HEK293 (cell line): ENCODE measurements around the gene NLGN3.

Experiments used
- CTCF ChIA-PET: fragments of 350-600 bp; formaldehyde crosslinking; extraction: SDS; loops from one replicate; lab custom pipeline; 2021; ENCODE audit warnings: antibody characterized with exemption; lab: Yijun Ruan, JAX
- POLR2A ChIA-PET: fragments of 300-600 bp; formaldehyde crosslinking; extraction: SDS; loops from one replicate; lab custom pipeline; 2020; ENCODE audit warnings: antibody characterized with exemption, inconsistent platforms; lab: Yijun Ruan, JAX
- H3K27ac ChIP-seq: fragments of 200-500 bp; sonication (Bioruptor generic); 2 replicates; pipeline ENCODE4 v1.5.1; 2014; ENCODE audit warnings: low read depth, low read length, control low read depth, inconsistent platforms; ENCODE audit errors: extremely low read depth
- H3K36me3 ChIP-seq, 2 experiments: fragments of 200-500 bp in 1 of 2; sonication (Bioruptor generic) in 1 of 2; 1 replicate in 1 of 2; 2 replicates in 1 of 2; pipeline ENCODE4 v1.5.1; 2014 to 2017; ENCODE audit warnings: inconsistent platforms in 2 of 2, low read length in 2 of 2; ENCODE audit not compliant: control insufficient read depth in 2 of 2, insufficient read depth in 1 of 2
- H3K4me1 ChIP-seq: fragments of 200-500 bp; sonication (Bioruptor generic); 2 replicates; pipeline ENCODE4 v1.5.1; 2014; ENCODE audit warnings: mild to moderate bottlenecking, low read length, inconsistent platforms; ENCODE audit not compliant: control insufficient read depth, insufficient read depth
- H3K4me3 ChIP-seq: 2 replicates; pipeline ENCODE4 v1.5.1; 2011; ENCODE audit warnings: low read depth, mild to moderate bottlenecking, control low read depth, low read length, moderate library complexity
- H3K9me3 ChIP-seq: fragments of 200-500 bp; sonication (Bioruptor generic); 2 replicates; pipeline ENCODE4 v1.5.1; 2014; ENCODE audit warnings: low read depth, low read length, inconsistent platforms; ENCODE audit not compliant: control insufficient read depth, insufficient read depth
- KLF10 ChIP-seq: fragments of 450-650 bp; IDR thresholded peaks from 2 replicates; pipeline ENCODE4 v1.5.1; 2018; ENCODE audit warnings: missing biosample characterization, mild to moderate bottlenecking, missing genetic modification characterization
- KLF7 ChIP-seq: fragments of 450-650 bp; formaldehyde crosslinking; IDR thresholded peaks from 2 replicates; pipeline ENCODE4 v1.5.1; 2016; ENCODE audit warnings: missing biosample characterization, missing genetic modification characterization, borderline replicate concordance
- WT1 ChIP-seq: fragments of 450-650 bp; formaldehyde crosslinking; IDR thresholded peaks from 2 replicates; pipeline ENCODE4 v1.5.1; 2016; ENCODE audit warnings: missing biosample characterization, missing genetic modification characterization
- YY2 ChIP-seq: fragments of 450-650 bp; formaldehyde crosslinking; IDR thresholded peaks from 2 replicates; pipeline ENCODE4 v1.5.1; 2016; ENCODE audit warnings: missing biosample characterization, missing genetic modification characterization
- ZNF311 ChIP-seq: fragments of 450-650 bp; formaldehyde crosslinking; IDR thresholded peaks from 2 replicates; pipeline ENCODE4 v1.5.1; 2017; ENCODE audit warnings: missing biosample characterization, missing genetic modification characterization, borderline replicate concordance
- ZNF37A ChIP-seq: fragments of 450-650 bp; IDR thresholded peaks from 2 replicates; pipeline ENCODE4 v1.5.1; 2018; ENCODE audit warnings: missing biosample characterization, missing genetic modification characterization
- ZNF404 ChIP-seq: fragments of 450-650 bp; formaldehyde crosslinking; IDR thresholded peaks from 2 replicates; pipeline ENCODE4 v1.5.1; 2017; ENCODE audit warnings: missing biosample characterization, missing genetic modification characterization
- ZNF416 ChIP-seq: fragments of 450-650 bp; formaldehyde crosslinking; IDR thresholded peaks from 2 replicates; pipeline ENCODE4 v1.5.1; 2016; ENCODE audit warnings: missing biosample characterization, missing genetic modification characterization
- ZNF473 ChIP-seq: fragments of 450-650 bp; formaldehyde crosslinking; IDR thresholded peaks from 2 replicates; pipeline ENCODE4 v1.5.1; 2017; ENCODE audit warnings: missing biosample characterization, missing genetic modification characterization
- ZNF560 ChIP-seq: fragments of 450-650 bp; formaldehyde crosslinking; IDR thresholded peaks from 2 replicates; pipeline ENCODE4 v1.5.1; 2017; ENCODE audit warnings: missing biosample characterization, missing genetic modification characterization, borderline replicate concordance
- ZNF776 ChIP-seq: fragments of 450-650 bp; formaldehyde crosslinking; IDR thresholded peaks from 2 replicates; pipeline ENCODE4 v1.5.0; 2017; ENCODE audit warnings: missing biosample characterization, missing genetic modification characterization, borderline replicate concordance
- TF ChIP-seq, protein P1 (sequence below): fragments of 450-650 bp; formaldehyde crosslinking; IDR thresholded peaks from 2 replicates; pipeline ENCODE4 v1.5.1; 2016; ENCODE audit warnings: missing biosample characterization, missing genetic modification characterization
- TF ChIP-seq, protein P2 (sequence below): fragments of 450-650 bp; formaldehyde crosslinking; IDR thresholded peaks from 2 replicates; pipeline ENCODE4 v1.5.1; 2016; ENCODE audit warnings: missing biosample characterization, missing genetic modification characterization
- TF ChIP-seq, protein P3 (sequence below): fragments of 450-650 bp; formaldehyde crosslinking; IDR thresholded peaks from 2 replicates; pipeline ENCODE4 v1.5.1; 2016; ENCODE audit warnings: missing biosample characterization, missing genetic modification characterization
- TF ChIP-seq, protein P4 (sequence below): fragments of 450-650 bp; formaldehyde crosslinking; IDR thresholded peaks from 2 replicates; pipeline ENCODE4 v1.5.1; 2016; ENCODE audit warnings: missing biosample characterization, missing genetic modification characterization

The NLGN3 gene

DNA sequence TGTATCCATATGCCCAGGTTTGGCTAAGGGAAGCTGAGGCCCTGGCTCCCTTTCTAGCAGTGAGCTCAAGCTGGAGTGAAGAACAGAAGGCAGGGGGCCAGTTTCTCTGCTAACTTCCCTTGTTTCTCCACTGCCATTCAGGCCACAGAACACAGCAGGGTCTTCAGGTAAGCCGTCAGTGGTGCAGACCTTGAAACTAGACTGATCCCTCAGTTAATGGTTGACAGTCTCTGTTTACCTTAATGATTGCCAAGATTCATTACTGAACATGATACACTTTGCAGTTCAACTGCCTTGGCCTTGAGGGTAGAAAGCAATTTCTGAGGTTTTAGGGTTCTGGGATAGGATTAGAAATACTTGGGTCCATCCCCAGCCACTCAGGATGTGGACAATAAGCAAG lies 69.5 kb downstream of the NLGN3 start:
- no peaks in the 10 kb centered on the region for H3K9me3 ChIP-seq
- ChIA-PET CTCF (interaction anchor here (0.6 kb wide), 1 partner anchor 11 kb away, joined by 3 read pairs; no protein-coding TSS in a partner anchor), POLR2A (no interaction called here)
- no peaks in the 10 kb centered on the region for H3K36me3 ChIP-seq
- no peak overlapping the region for H3K4me3 ChIP-seq
- H3K27ac ChIP-seq = no peak overlapping the region
- TF ChIP-seq ZNF311 (tag by site-specific recombination) (no peak), ZNF776 (no peak)
- H3K4me1 ChIP-seq = no peaks in the 10 kb centered on the region

DNA sequence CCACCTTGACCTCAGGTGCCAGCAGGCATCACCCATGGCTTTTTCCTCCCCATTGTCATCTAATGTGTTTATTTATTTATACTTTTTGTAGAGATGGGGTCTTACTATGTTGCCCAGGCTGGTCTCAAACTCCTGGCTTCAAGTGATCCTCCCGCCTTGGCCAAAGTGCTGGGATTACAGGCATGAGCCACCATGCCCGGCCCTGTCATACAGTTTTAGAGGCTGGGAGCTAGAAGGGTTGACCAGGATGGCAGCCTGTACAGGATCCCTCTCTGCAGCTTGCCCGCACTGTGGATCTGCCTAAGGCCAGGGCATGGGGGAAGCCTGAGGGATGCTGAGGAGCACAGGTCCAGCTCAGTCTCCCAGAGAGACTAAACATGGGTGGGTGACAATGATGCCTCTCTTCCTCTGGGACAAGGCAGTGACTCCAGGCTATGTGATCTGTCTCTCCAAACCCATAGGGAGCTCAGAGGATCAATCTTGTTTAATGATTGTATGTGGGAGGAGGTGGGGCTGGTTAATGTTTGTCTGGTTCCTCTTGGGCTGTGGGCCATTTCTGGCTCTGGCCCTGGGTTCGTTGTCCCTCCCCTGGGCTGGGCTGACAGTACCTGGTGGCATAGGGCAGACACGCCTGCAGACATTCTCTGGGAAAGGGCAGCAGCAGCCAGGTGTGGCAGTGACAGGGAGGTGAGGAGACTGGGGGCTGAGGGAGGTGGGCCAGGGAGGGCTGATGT lies 70.1 kb downstream of the NLGN3 start:
- TF ChIP-seq, protein P1, sequence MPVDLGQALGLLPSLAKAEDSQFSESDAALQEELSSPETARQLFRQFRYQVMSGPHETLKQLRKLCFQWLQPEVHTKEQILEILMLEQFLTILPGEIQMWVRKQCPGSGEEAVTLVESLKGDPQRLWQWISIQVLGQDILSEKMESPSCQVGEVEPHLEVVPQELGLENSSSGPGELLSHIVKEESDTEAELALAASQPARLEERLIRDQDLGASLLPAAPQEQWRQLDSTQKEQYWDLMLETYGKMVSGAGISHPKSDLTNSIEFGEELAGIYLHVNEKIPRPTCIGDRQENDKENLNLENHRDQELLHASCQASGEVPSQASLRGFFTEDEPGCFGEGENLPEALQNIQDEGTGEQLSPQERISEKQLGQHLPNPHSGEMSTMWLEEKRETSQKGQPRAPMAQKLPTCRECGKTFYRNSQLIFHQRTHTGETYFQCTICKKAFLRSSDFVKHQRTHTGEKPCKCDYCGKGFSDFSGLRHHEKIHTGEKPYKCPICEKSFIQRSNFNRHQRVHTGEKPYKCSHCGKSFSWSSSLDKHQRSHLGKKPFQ (tag by site-specific recombination) = no peak
- no peak for TF ChIP-seq ZNF473 (tag by site-specific recombination)
- TF ChIP-seq WT1 (tag by site-specific recombination) = no peak
- TF ChIP-seq, protein P2, sequence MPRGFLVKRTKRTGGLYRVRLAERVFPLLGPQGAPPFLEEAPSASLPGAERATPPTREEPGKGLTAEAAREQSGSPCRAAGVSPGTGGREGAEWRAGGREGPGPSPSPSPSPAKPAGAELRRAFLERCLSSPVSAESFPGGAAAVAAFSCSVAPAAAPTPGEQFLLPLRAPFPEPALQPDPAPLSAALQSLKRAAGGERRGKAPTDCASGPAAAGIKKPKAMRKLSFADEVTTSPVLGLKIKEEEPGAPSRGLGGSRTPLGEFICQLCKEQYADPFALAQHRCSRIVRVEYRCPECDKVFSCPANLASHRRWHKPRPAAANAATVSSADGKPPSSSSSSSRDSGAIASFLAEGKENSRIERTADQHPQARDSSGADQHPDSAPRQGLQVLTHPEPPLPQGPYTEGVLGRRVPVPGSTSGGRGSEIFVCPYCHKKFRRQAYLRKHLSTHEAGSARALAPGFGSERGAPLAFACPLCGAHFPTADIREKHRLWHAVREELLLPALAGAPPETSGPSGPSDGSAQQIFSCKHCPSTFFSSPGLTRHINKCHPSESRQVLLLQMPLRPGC = no peak
- TF ChIP-seq ZNF404 = no peak
- no peak for TF ChIP-seq ZNF416 (tag by site-specific recombination)
- no peak for TF ChIP-seq ZNF560
- TF ChIP-seq ZNF37A = no peak
- TF ChIP-seq, protein P3, sequence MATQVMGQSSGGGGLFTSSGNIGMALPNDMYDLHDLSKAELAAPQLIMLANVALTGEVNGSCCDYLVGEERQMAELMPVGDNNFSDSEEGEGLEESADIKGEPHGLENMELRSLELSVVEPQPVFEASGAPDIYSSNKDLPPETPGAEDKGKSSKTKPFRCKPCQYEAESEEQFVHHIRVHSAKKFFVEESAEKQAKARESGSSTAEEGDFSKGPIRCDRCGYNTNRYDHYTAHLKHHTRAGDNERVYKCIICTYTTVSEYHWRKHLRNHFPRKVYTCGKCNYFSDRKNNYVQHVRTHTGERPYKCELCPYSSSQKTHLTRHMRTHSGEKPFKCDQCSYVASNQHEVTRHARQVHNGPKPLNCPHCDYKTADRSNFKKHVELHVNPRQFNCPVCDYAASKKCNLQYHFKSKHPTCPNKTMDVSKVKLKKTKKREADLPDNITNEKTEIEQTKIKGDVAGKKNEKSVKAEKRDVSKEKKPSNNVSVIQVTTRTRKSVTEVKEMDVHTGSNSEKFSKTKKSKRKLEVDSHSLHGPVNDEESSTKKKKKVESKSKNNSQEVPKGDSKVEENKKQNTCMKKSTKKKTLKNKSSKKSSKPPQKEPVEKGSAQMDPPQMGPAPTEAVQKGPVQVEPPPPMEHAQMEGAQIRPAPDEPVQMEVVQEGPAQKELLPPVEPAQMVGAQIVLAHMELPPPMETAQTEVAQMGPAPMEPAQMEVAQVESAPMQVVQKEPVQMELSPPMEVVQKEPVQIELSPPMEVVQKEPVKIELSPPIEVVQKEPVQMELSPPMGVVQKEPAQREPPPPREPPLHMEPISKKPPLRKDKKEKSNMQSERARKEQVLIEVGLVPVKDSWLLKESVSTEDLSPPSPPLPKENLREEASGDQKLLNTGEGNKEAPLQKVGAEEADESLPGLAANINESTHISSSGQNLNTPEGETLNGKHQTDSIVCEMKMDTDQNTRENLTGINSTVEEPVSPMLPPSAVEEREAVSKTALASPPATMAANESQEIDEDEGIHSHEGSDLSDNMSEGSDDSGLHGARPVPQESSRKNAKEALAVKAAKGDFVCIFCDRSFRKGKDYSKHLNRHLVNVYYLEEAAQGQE = no peak
- no peak for TF ChIP-seq KLF7 (tag by site-specific recombination)
- TF ChIP-seq KLF10 = no peak
- TF ChIP-seq YY2 = no peak
- TF ChIP-seq, protein P4, sequence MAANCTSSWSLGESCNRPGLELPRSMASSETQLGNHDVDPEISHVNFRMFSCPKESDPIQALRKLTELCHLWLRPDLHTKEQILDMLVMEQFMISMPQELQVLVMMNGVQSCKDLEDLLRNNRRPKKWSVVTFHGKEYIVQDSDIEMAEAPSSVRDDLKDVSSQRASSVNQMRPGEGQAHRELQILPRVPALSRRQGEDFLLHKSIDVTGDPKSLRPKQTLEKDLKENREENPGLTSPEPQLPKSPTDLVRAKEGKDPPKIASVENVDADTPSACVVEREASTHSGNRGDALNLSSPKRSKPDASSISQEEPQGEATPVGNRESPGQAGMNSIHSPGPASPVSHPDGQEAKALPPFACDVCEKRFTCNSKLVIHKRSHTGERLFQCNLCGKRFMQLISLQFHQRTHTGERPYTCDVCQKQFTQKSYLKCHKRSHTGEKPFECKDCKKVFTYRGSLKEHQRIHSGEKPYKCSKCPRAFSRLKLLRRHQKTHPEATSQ (tag by site-specific recombination) = no peak
- Histone ChIP-seq H3K4me1 (no peaks in the 10 kb centered on the region), H3K27ac (no peak overlapping the region), H3K36me3 (no peaks in the 10 kb centered on the region), H3K4me3 (no peak overlapping the region), H3K9me3 (no peaks in the 10 kb centered on the region)
- CTCF ChIA-PET = interaction anchor here (0.6 kb wide), 1 partner anchor 11 kb away, joined by 3 read pairs; no protein-coding TSS in a partner anchor
- POLR2A ChIA-PET = no interaction called here
